NCI-H2196 treated with DMSO at 0.1 percent for 48 hours (cell line): Measurements from ENCODE around the gene SDK2.

ENCODE experiments used
- DNase-seq: peaks from one replicate; lab custom pipeline; 2025; ENCODE audit not compliant: unreplicated experiment; lab: John Stamatoyannopoulos, UW

SDK2 gene

GRCh38 chr17:73354423-73355284, 289.6 kb downstream of the SDK2 start:
- DNase-seq: no peak

DNA sequence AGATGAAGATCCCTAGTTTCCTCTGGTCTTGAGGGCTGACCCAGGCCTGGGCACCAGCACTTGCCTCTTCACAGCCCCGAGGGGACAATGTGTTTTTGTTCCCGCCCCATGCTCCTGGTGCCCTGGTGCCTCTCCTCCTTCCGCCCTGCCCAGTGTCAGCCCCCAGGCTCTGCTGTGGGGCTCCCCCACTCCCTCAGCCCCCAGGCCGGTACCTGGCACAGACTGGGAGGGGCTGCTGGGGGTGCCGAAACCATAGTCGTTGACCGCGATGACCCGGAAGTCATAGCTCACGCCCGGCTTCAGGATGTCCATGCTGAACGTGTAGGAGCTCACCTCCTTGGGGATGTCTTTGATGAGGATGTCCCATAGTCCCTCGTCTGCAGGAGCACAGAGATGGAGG, 292.0 kb downstream of the SDK2 start:
- DNase-seq: no peak

DNA sequence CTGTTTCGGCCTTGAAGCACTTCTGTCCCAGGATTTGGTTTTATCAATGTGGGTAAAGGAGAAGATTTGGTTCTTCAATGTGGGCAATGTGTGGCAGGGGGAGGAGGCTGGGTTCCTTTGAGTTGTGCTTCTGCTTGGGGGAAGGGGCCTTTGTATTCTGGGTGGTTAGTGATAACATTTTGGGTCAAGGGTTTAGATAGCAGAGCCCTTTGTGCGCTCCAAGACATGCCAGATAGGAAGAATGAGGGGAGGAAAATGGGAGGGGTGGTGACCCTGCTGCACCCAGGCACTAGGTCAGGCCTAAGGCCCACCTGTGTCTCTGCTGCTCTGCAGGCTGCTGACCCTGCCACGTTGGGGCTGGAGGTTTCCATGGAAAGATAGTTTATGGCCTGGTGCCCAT, 292.5 kb downstream of the SDK2 start:
- no peak for DNase-seq

DNA sequence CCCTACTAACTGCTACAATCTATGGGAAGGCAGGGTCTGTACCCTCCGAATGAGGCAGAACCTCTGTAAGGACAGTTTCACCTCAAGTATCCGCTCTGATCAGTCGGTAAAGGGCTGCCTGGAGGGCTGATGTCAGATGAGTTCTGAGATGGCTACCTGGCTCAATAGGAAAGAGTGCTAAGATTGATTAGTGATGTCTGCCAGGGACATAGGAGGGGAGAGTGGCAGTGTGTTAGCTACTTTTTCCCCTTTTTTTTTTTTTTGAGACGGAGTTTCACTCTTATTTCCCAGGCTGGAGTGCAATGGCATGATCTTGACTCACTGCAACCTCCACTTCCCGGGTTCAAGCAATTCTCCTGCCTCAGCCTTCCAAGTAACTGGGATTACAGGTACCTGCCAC, 293.4 kb downstream of the SDK2 start:
- no peak for DNase-seq

DNA sequence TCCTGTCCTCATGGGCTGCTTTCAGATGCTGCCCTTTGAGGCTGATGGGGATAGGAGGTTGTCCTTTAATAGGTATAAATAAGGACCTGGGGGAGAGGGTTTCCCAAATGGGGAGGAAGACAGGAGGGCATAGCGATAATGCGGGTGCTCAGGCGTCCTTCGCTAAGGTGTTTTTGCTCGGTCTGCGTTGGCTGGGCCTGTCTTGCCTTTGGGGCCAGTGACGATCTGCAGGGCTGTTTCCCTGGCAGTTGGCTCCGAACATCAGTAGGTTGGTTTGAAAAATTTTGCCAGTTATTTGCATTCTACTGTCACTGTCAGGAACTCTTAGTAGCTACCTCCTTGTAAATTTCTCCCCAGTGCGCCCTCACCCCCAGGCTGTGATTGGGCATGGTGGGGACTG, 294.6 kb downstream of the SDK2 start:
- DNase-seq: no peak

DNA sequence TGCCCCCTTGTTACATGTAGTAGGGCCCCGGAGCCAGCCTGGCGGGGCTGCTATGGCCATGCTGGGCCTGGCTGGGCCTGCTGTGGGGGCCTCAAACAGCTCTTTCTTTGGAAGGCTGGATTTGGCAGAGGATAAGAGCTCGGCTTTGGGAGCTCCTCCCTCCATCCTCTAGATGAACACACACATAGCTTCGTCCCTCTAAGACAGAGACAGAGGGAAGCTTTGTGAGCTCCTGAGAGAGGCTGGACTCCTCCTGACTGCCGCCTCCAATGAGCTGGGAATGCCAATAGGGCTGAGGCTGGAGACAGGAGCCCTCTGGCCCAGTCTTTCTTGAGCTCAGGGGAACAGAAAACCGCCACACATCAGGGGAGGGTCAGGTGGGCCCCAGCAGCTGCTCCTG, 295.1 kb downstream of the SDK2 start:
- DNase-seq: no peak

DNA sequence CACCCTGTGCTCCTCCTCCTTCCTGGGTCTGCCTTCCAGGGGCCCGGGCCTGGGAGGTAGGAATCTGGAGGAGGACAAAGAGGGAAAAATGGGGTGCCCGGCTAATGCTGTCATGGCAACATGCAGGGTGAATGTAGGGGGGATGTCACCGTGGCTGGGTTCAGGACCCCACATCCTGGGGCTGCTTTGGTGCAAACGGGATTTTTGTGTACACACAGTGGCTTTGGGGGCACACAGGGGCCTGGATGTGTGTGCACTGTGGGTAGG, 295.5 kb downstream of the SDK2 start:
- DNase-seq: no peak

DNA sequence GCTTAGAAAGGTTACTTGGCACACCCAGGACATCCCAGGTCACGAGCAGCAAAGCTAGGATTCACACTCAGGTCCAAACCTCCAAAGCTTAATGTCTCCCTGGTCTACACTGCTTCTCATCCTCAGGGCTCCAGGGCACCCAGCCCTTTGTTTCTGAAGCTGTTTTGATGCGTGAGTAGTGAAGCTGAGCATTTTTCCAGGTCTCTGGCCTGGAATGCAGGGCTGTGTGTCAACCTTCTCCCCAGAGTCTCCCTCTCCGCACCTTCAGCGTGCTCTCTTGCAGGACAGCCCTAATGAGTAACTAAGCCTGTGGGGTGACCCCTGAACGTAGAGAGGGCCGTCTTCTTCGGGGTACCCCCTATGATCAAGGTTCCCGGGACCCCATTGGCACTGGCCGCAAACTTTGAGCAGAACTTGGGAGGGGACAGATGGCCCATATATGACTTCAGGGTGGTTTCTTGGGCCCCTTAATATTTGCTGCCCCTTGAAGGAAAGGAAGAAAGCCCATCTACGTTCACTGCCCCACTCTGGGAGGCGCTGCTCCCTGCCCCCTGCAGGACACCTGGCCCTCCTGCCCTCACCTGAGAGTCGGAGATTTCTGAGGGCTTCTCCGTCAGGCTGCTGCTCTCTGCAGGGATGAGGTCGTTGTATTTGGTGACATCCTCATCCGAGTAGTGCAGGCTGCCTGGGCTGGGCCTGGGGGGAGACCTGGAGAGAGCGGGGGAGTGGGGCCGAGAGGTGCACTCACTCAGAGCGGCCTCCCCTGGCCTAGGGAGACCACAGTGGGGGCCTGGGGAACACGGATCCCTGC, 296.0 kb downstream of the SDK2 start:
- DNase-seq: no peak

DNA sequence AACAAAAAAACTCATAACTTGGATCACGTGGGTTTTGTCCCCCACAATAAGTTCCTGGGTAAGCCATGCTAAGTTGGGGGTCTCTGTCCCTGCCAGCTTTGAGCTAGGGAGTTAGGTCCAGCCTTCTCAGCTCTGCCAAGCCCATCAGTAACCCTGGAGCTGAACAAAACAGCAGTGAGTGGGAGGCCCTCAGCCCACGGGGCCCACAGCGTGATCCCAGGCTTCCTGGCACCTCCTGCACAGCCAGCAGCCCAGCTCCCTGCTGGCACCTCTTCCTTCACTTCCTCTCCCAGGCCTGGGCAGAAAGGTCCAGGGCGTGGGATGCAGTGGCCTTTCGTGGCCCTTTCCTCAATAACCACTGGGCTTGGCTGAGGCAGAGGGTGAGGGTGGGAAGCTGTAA, 296.9 kb downstream of the SDK2 start:
- no peak for DNase-seq

GRCh38 chr17:73346501-73347162, 297.6 kb downstream of the SDK2 start:
- DNase-seq: no peak

DNA sequence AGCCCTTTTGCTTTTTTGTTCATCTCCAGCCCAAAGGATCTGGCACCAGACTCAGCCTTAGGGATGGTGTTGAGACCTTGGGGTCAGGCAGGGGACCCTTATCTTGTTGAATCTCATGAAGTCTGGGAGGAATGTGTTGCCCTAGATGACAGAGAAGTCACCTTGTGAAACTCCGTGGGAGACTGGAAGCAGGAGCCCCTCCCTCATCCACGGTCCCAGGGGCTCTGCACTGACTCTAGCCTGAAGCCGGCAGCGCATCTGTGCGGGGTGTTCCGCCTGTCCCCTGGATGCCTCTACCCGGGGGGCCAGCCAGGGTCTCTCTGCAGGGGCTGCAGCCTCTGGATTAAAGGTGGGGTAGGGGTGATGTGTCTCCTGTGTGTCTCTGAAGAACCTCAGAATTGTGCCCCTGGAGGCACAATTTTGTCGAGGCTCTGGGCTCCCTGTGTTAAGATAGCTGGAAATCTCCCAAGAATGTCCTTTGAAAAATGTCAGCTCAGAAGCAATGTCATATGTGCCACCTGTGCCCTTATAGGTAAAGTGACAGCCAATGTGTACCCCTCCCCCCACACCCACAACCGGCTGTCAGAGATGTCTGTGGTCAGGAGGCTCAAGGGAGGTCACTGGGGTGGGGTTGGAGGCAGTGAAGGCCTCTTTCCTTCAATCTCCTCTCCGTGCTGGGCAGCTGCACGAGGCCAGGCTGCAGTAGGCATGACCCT, 300.3 kb downstream of the SDK2 start:
- no peak for DNase-seq

- DNase-seq: no peak
These were observed 301.0 kb downstream of the SDK2 start for GRCh38 chr17:73343168-73343634.

DNA sequence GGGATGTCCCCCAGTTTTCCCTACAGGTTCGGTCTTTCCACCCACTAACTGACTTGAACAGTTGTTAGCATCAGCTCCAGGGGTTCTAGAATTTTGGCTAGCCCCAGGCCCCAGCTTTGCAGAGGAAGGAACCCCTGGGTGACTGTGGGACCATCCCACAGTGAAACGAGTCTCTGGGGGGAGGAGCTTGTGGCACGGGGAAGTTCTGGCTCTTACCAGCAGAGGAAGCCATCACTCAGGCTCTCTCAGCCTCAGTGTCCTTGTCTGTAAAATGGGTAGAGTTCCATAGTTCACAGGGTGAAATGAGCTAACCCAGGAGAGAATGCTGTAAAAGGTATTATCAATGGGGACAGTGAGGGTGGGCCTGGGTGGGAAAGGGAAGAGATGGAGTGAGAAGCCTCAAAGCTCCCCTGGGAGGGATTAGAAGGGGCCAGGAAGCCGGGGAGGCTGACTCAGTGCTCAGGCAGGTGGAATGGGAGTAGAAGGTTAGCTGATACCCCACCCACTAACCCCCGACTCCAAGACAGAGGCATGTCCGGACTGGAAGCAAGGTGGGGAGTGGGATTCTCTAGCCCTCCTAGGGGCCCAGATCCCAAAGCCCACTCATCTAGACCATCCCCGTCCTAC, 301.6 kb downstream of the SDK2 start:
- no peak for DNase-seq

DNA sequence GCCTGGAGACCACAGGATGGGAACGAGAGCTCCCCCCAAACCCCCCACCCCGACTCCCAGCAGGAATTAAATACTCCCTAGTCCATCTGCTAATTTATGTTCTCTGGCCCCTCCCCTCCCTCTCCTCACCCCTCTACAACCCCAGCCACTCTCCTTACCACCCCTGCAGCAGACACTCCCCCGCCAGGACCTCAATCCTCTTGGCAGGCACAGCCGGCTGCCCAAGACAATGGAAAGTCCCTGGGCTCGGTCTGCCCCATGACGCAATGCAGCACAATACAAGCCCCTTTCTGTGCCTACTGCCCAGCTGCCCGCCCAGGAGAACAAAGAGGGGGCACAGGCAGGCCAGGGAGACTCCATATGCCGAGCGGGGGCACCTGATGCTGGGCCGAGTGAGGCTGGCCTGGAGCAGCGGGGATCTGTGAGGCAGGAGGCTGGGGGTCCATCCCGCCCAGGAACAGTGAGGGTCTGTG, 302.2 kb downstream of the SDK2 start:
- no peak for DNase-seq

GRCh38 chr17:73341350-73342049, 302.7 kb downstream of the SDK2 start:
- DNase-seq: no peak

GRCh38 chr17:73340093-73340596, 304.1 kb downstream of the SDK2 start:
- no peak for DNase-seq

- DNase-seq: no peak
These were observed 305.6 kb downstream of the SDK2 start for GRCh38 chr17:73338566-73339197.

- no peak for DNase-seq
These were observed 306.2 kb downstream of the SDK2 start for GRCh38 chr17:73338050-73338521.

GRCh38 chr17:73337330-73337710, 306.9 kb downstream of the SDK2 start:
- no peak for DNase-seq
